Heart right ventricle (tissue), 16 donors: ENCODE results near the gene SLC1A2. TPM values are rescaled to one million over a fixed set of nuclear protein-coding genes. Genes with fewer than 3 reads are reported as not detected.
A peak's percentile ranks its signal among the peaks of the same experiment; 100 is the strongest.

ENCODE experiments used
- ATAC-seq, 8 donors: fragments of 200-7000 bp; cut with Tn5 transposase; one replicate each; pipeline ENCODE4 v1.9.1; 2020; ENCODE audit warnings: mild to moderate bottlenecking in 8 of 8, moderate library complexity in 8 of 8, moderate number of reproducible peaks in 1 of 8
- DNase-seq, 2 donors: peaks; one replicate each; pipeline ENCODE4 v3.0.0-alpha.2; 2020
- H3K27ac ChIP-seq, 10 donors: fragments of 200-600 bp; sonication (generic) in 2 of 10; one replicate each; pipeline versions ENCODE4 v1.5.0 to v1.8.0; 2020 to 2022; ENCODE audit warnings: mild to moderate bottlenecking in 3 of 10
- H3K27me3 ChIP-seq, 7 donors: fragments of 200-600 bp; one replicate each; pipeline ENCODE4 v1.8.0; 2021 to 2022; ENCODE audit warnings: mild to moderate bottlenecking in 2 of 7
- H3K36me3 ChIP-seq, 9 donors: fragments of 200-600 bp; sonication (generic) in 1 of 9; one replicate each; pipeline versions ENCODE4 v1.5.0 to v1.8.0; 2020 to 2022; ENCODE audit warnings: mild to moderate bottlenecking in 2 of 9
- H3K4me1 ChIP-seq, 9 donors: fragments of 200-600 bp; sonication (generic) in 1 of 9; one replicate each; pipeline versions ENCODE4 v1.5.0 to v1.8.0; 2020 to 2022; ENCODE audit warnings: mild to moderate bottlenecking in 4 of 9
- H3K4me3 ChIP-seq, 10 donors: fragments of 200-600 bp; sonication (generic) in 2 of 10; one replicate each; pipeline versions ENCODE4 v1.5.0 to v1.8.0; 2020 to 2022; ENCODE audit warnings: mild to moderate bottlenecking in 7 of 10, moderate library complexity in 2 of 10
- H3K9me3 ChIP-seq, 11 donors: fragments of 200-600 bp in 10 of 11; sonication (generic) in 2 of 11; one replicate each; pipeline versions ENCODE4 v1.5.0 to v1.8.0; 2013 to 2022; ENCODE audit warnings: mild to moderate bottlenecking in 2 of 11, control low read depth in 1 of 11, moderate library complexity in 1 of 11
- WGBS, 2 donors: extraction: QIAGEN DNeasy Blood & Tissue Kit; methylation state at CpG; one replicate each; pipeline ENCODE4 v1.1.7; 2013; ENCODE audit warnings: inconsistent platforms in 1 of 2; 5-methylcytosine and 5-hydroxymethylcytosine counted together
- intact Hi-C, 10 donors: fragments of 100-400 bp; cut with DNase I; formaldehyde crosslinking; loops; one replicate each; pipeline versions ENCODE4 v1.11.1 to v1.14.2; 2022
- polyA plus RNA-seq, 2 donors: library from polyadenylated mRNA; stranded (reverse); fragments of 200-250 nt; gene quantifications; one replicate each; pipeline ENCODE4 v1.2.3, GENCODE V29; 2013
- total RNA-seq, 10 donors: library from RNA; stranded (reverse); fragmentation: NEBNext Ultra II Directional in 3 of 10; extraction: Animal tissue kit (Norgen Biotek cat#: 25700) in 3 of 10; gene quantifications; one replicate each; pipeline versions ENCODE4 v1.2.1 to v1.2.4, GENCODE V29; 2021 to 2023
- TF ChIP-seq, protein P1 (sequence below), 9 donors: fragments of 200-600 bp; sonication (generic) in 2 of 9; IDR thresholded peaks; one replicate each; pipeline versions ENCODE4 v1.5.0 to v1.8.0; 2021 to 2022; ENCODE audit warnings: antibody characterized with exemption in 9 of 9, mild to moderate bottlenecking in 5 of 9, moderate library complexity in 1 of 9
- donor health status: Arrhythmogenic right ventricular cardiomyopathy.
- donor health status: ischemic (EF 13 %, LVEDD 7.1; RV severe dilation, severe dysfunction).
- donor health status: healthy with polysubstance abuse.
- donor health status: DM: no; HTN: yes; CAD: no.
- donor health status: DM: no; HTN: no; CAD: no.
- donor health status: ischemic (EF 25% LVEDD 6.9; RV normal size, moderate dysfunction).
- donor health status: ischemic (EF 25% LVEDD 5.7; RV mildly dilated, moderate dysfunction).
- donor health status: healthy.
- donor health status: DM: yes; HTN: yes; CAD: no.
- donor health status: Ischemic cardiomyopathy.
- donor health status: ischemic (EF 35%, LVEDD 5.7; RV mildly dilated, moderate dysfunction).
- donor health status: nonischemic (EF 11% LVEDD 7.7; RV severe dilation, severe dysfunction).
- donor health status: DM: yes; HTN: yes; CAD: no.
- donor health status: PGD.
- donor health status: ischemic (EF 29% LVEDD 5.4; RV normal size, mild dysfunction).
- donor health status: nonischemic (EF 23%, LVEDD 6.1; RV moderate dilation, normal function).

SLC1A2 gene
- total and polyA plus RNA-seq, 12 donors = 0.29 to 25.8 (median 3.4) TPM

GRCh38 chr11:35241083-35241482 lies 178.3 kb downstream of the SLC1A2 start:
- intact Hi-C loops = loop anchor here in 4 of 10 donors (5.0 to 10.0 kb wide), 4 partner anchors 124 to 249 kb away; no protein-coding TSS in a partner anchor
- 90 to 95% methylated on average over 1 of the region's 1 CpG for WGBS, 2 donors
- H3K4me3 ChIP-seq = no peak overlapping the region
- H3K27ac ChIP-seq = no peak overlapping the region
- no peaks in the 10 kb centered on the region for H3K27me3 ChIP-seq
- H3K36me3 ChIP-seq = no peaks in the 10 kb centered on the region
- H3K4me1 ChIP-seq = peaks cover 0 to 50% (median 4%) of the 10 kb centered on the region in 9 donors
- no peak for ATAC-seq
- DNase-seq = no peak
- TF ChIP-seq, protein P1, sequence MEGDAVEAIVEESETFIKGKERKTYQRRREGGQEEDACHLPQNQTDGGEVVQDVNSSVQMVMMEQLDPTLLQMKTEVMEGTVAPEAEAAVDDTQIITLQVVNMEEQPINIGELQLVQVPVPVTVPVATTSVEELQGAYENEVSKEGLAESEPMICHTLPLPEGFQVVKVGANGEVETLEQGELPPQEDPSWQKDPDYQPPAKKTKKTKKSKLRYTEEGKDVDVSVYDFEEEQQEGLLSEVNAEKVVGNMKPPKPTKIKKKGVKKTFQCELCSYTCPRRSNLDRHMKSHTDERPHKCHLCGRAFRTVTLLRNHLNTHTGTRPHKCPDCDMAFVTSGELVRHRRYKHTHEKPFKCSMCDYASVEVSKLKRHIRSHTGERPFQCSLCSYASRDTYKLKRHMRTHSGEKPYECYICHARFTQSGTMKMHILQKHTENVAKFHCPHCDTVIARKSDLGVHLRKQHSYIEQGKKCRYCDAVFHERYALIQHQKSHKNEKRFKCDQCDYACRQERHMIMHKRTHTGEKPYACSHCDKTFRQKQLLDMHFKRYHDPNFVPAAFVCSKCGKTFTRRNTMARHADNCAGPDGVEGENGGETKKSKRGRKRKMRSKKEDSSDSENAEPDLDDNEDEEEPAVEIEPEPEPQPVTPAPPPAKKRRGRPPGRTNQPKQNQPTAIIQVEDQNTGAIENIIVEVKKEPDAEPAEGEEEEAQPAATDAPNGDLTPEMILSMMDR (IDR thresholded peaks at IDR 0.05) = no peak
- no peaks in the 10 kb centered on the region for H3K9me3 ChIP-seq

- no peak overlapping the region for H3K27ac ChIP-seq
- WGBS, 2 donors = 60% methylated on average over 4 of the region's 4 CpGs
- no peaks in the 10 kb centered on the region for H3K27me3 ChIP-seq
- TF ChIP-seq, protein P1 (IDR thresholded peaks at IDR 0.05) = no peak
- H3K4me3 ChIP-seq = no peak overlapping the region
- ATAC-seq (no peak), DNase-seq (no peak)
- peaks cover 0 to 5% (median 0%) of the 10 kb centered on the region in 11 donors for H3K9me3 ChIP-seq
- intact Hi-C loops = loop anchor here in 8 of 10 donors (2.0 to 10.0 kb wide), 10 partner anchors 125 to 315 kb away; no protein-coding TSS in a partner anchor
- no peaks in the 10 kb centered on the region for H3K36me3 ChIP-seq
- H3K4me1 ChIP-seq = peaks cover 0 to 43% (median 0%) of the 10 kb centered on the region in 9 donors
These were observed 179.8 kb downstream of the SLC1A2 start for GRCh38 chr11:35239471-35240075.

- intact Hi-C loops = loop anchor here in 8 of 10 donors (2.0 to 10.0 kb wide), 8 partner anchors 146 to 314 kb away; no protein-coding TSS in a partner anchor
- TF ChIP-seq, protein P1 (IDR thresholded peaks at IDR 0.05) = no peak
- peaks cover 0 to 12% (median 2%) of the 10 kb centered on the region in 11 donors for H3K9me3 ChIP-seq
- ATAC-seq (no peak), DNase-seq (no peak)
- 86 to 93% methylated on average over 1 of the region's 1 CpG for WGBS, 2 donors
- no peak overlapping the region for H3K27ac ChIP-seq
- H3K36me3 ChIP-seq = no peaks in the 10 kb centered on the region
- no peaks in the 10 kb centered on the region for H3K27me3 ChIP-seq
- no peak overlapping the region for H3K4me3 ChIP-seq
- peaks cover 0 to 43% (median 0%) of the 10 kb centered on the region in 9 donors for H3K4me1 ChIP-seq
These were observed 180.5 kb downstream of the SLC1A2 start for GRCh38 chr11:35238882-35239281.

DNA sequence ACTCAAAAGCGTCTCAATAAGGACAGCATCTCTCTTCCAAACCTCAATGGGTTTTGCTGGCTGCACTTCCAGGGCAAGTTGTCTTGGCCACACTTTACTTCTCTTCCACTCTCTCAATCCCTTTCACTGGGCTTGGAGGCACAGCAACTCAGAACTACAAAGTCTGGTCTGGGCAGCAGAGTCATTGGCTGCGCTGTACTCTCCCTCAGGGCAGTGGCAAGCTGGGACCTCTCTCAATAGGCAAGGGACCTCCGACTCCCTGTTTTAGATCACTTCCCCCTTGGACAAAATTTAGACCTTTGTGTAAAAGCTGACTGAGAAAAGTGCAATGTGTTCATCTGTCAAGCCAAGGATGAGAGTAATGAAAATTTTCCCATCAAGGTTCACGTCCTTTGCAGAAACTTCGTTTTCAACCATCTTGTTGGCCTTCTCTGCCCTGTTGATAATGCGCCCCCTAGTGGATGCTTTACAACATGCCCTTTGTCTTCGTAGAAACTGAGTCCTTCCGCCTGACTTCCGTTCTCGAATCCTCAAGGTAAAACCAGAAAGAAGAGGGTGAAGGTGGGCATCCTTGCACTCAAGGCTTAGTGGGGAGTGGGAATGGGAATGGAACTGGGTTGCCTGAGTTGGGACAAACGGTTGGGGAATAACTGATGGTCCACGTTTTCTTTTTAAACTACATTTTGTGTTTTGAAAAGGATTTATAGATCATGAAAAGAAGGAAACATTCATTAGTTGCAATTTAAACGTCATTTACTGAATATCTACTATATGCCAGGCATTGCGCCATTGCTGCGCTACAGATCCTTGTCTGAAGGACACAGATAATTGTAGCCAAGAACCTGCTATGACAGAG lies 181.3 kb downstream of the SLC1A2 start:
- no peak overlapping the region for H3K4me3 ChIP-seq
- H3K36me3 ChIP-seq = no peaks in the 10 kb centered on the region
- peaks cover 0 to 20% (median 4%) of the 10 kb centered on the region in 11 donors for H3K9me3 ChIP-seq
- DNase-seq = peak in 1 of 2 donors; percentile 62
- H3K27ac ChIP-seq = peak overlapping the region in 1 of 10 donors; percentile 77
- ATAC-seq = peak in 4 of 8 donors; percentile 28 to 72 (median 48)
- intact Hi-C loops = loop anchor here in 8 of 10 donors (2.0 to 10.0 kb wide), 8 partner anchors 147 to 313 kb away; no protein-coding TSS in a partner anchor
- no peaks in the 10 kb centered on the region for H3K27me3 ChIP-seq
- 56 to 59% methylated on average over 15 of the region's 15 CpGs for WGBS, 2 donors
- TF ChIP-seq, protein P1 (IDR thresholded peaks at IDR 0.05) = peak; percentile 60 to 84 (median 75)
- peaks cover 0 to 43% (median 0%) of the 10 kb centered on the region in 9 donors for H3K4me1 ChIP-seq
